Measurements from ENCODE around the gene IKBKG.
"Not testable (repeated sequence)": the region's sequence is repeated elsewhere in the genome, so short reads cannot be mapped to it uniquely, and the experiment has no call there.

Gene IKBKG

GRCh38 chrX:154525606-154526490, 21.6 kb upstream of the IKBKG start:
- DNase-seq (ENCODE audit: low read depth, low spot score): no peak
- H3K27ac ChIP-seq: peak overlapping the region; percentile 90

- no peak for DNase-seq (ENCODE audit: low read depth, low spot score)
- H3K27ac ChIP-seq: peak overlapping the region; percentile 90
Observed at GRCh38 chrX:154526901-154527675, 20.3 kb upstream of the IKBKG start.

GRCh38 chrX:154529206-154529612, 18.2 kb upstream of the IKBKG start:
- H3K27ac ChIP-seq: no peak overlapping the region
- no peak for DNase-seq (ENCODE audit: low read depth, low spot score)

GRCh38 chrX:154530286-154530685, 17.1 kb upstream of the IKBKG start:
- H3K27ac ChIP-seq: no peak overlapping the region
- no peak for DNase-seq (ENCODE audit: low read depth, low spot score)

- no peak overlapping the region for H3K27ac ChIP-seq
- no peak for DNase-seq (ENCODE audit: low read depth, low spot score)
Observed at GRCh38 chrX:154531626-154532025, 15.8 kb upstream of the IKBKG start.

- H3K27ac ChIP-seq: no peak overlapping the region
- no peak for DNase-seq (ENCODE audit: low read depth, low spot score)
Observed at GRCh38 chrX:154532690-154533089, 14.7 kb upstream of the IKBKG start.

- no peak for DNase-seq (ENCODE audit: low read depth, low spot score)
- H3K27ac ChIP-seq: no peak overlapping the region
Observed at GRCh38 chrX:154534526-154535322, 12.7 kb upstream of the IKBKG start.

- no peak overlapping the region for H3K27ac ChIP-seq
Observed at GRCh38 chrX:154535892-154536291, 11.5 kb upstream of the IKBKG start.

GRCh38 chrX:154539077-154539476, 8.3 kb upstream of the IKBKG start:
- H3K27ac ChIP-seq: no peak overlapping the region
- no peak for DNase-seq (ENCODE audit: low read depth, low spot score)

More at GRCh38 chrX:154535892-154536291, 11.5 kb upstream of the IKBKG start:
- DNase-seq (ENCODE audit: low read depth, low spot score): no peak

GRCh38 chrX:154540365-154540764, 7.1 kb upstream of the IKBKG start:
- DNase-seq (ENCODE audit: low read depth, low spot score): not testable (repeated sequence)
- H3K27ac ChIP-seq: peak overlapping the region; percentile 92

- no peak for DNase-seq (ENCODE audit: low read depth, low spot score)
- peak overlapping the region; percentile 92 for H3K27ac ChIP-seq
Observed at GRCh38 chrX:154540897-154541535, 6.4 kb upstream of the IKBKG start.

GRCh38 chrX:154541589-154541895, 5.9 kb upstream of the IKBKG start:
- DNase-seq (ENCODE audit: low read depth, low spot score): no peak
- H3K27ac ChIP-seq: peak overlapping the region; percentile 92

- DNase-seq (ENCODE audit: low read depth, low spot score): no peak
- peak overlapping the region; percentile 92 for H3K27ac ChIP-seq
Observed at GRCh38 chrX:154541896-154542722, 5.3 kb upstream of the IKBKG start.

GRCh38 chrX:154542723-154543424, 4.5 kb upstream of the IKBKG start:
- DNase-seq (ENCODE audit: low read depth, low spot score): no peak
- H3K27ac ChIP-seq: peak overlapping the region; percentile 92

GRCh38 chrX:154545673-154546274, 1.6 kb upstream of the IKBKG start:
- no peak overlapping the region for H3K27ac ChIP-seq

GRCh38 chrX:154546354-154547244, 821 bp upstream of the IKBKG start, which contains the start of gene G6PD:
TSS of gene G6PD (minus strand) at chrX:154546846. CDS start at chrX:154546155, 691 bp downstream.
- DNase-seq (ENCODE audit: low read depth, low spot score): no peak
- peak within 1 kb of the TSS; percentile 92 for H3K27ac ChIP-seq

More at GRCh38 chrX:154545673-154546274, 1.6 kb upstream of the IKBKG start:
- no peak for DNase-seq (ENCODE audit: low read depth, low spot score)

- DNase-seq (ENCODE audit: low read depth, low spot score): no peak
Observed at GRCh38 chrX:154548028-154548316, 552 bp downstream of the IKBKG start.

More at GRCh38 chrX:154548028-154548316, 552 bp downstream of the IKBKG start:
- peak overlapping the region; percentile 92 for H3K27ac ChIP-seq
